Stimulated activated CD8-positive, alpha-beta memory T cell treated with anti-CD3 and anti-CD28 coated beads, Interleukin-7, amount 100 ng/mL, for 1 hour (primary cell): ENCODE results near the gene ESR1.
"Not testable (repeated sequence)": the region's sequence is repeated elsewhere in the genome, so short reads cannot be mapped to it uniquely, and the experiment has no call there.

Experiments used
- DNase-seq, 2 donors: peaks; one replicate each; pipeline ENCODE4 v3.0.0-alpha.2; 2020; ENCODE audit warnings: low read depth in 2 of 2

The ESR1 gene

DNA sequence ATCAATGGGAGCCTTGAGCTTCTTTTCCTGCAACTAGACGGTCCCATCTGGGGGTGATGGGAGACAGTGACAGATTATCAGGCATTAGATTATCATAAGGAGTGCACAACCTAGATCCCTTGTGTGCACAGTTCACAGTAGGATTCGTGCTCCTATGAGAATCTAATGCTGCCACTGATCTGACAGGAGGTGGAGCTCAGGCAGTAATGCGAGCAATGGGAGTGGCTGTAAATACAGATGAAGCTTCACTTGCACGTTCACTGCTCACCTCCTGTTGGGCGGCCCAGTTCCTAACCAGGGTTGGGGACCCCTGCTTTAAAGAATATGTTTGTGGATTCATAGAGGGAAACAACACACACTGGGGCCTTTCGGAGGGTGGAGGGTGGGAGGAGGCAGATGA is 180.7 kb downstream of the ESR1 start:
- DNase-seq = not testable (repeated sequence)

DNA sequence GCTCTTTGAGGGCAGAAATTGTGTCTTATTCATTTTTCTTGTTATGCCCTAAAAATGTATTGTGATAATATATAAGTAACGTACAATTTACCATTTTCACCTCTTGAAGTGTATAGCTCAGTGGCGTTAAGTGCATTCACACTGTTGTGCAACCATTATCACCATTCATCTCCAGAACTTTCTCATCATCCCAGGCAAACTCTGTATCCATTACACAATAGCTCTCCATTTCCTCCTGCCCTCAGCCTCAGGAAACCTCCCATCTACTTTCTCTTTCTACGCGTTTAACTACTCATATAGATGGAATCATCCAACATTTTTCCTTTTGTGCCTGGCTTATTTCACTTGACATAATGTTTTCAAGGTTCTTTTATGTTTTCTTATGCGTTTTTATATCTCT is 184.6 kb downstream of the ESR1 start:
- no peak for DNase-seq

DNA sequence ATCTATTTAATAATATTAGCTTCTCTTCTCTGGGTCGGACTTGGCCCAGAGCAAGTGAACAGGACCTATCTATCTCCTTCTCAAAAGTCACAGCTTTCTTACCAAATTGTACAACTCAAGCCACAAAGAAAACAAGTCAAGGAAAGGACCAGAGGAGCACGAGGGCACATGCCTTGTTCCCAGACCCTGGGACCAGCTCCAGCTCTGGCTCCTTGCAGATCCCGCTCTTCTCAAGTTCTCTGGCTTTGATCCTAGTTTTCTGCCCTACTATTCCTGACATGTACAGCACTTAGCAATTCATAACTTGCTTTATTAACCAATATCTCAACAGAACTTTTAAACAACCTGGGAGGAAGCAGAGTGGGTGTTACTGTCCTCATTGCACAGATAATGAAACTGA is 185.9 kb downstream of the ESR1 start:
- DNase-seq = no peak

DNA sequence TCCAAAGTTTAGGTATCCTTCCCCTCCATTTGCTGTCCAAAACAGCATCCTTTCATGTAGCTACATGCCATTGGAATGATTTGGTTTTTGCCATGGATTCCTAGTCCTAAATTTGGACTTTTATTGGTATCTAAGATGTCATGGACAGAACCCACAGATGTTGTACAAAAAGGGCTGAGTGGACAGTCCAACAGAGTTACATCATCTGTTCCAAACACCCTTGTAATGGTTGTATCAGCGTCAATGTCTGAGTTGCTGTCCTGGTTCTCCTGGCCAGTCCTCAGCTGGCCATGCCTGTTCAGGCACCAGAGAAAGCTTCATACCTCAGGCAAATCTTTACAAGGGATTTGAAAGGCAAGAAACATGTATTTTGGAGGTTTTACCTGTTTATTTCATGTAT is 191.3 kb downstream of the ESR1 start:
- DNase-seq = no peak

DNA sequence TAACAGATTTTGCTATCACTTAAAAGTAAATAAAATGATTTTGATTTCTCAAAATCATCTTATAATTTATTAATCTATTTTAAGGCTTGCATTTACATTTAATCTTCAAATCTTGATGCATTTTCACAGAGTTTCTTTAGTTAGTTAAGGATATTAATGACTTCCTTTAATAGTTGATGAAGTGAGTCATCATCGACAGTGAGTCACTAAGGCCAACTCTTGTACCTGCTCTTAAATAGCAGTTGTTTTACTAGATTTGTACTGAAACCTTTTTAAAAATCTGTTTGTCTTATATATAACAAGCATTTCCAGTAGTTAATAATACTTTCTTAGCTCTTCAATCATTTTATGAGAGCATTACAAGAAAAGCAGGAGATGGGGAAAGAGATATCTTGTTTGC is 191.7 kb downstream of the ESR1 start:
- DNase-seq = no peak

DNA sequence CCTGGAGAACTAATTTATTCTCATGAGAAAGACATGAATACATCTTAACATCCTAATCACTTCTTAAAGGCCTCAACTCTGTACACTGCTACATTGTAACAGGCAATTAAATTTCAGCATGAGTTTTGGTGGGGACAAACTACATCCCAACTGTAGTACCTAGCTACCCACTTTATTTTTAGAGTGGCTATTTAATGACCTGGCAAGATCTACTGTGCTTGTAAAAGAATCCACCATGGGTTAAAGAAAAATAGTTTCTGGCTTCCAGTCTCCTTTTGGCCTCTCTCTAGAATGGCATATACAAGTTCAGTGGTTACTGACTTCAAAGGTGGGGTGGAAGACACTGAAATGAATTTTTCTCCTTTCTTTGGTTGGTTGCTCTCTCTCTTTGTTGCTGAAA is 193.9 kb downstream of the ESR1 start:
- no peak for DNase-seq

DNA sequence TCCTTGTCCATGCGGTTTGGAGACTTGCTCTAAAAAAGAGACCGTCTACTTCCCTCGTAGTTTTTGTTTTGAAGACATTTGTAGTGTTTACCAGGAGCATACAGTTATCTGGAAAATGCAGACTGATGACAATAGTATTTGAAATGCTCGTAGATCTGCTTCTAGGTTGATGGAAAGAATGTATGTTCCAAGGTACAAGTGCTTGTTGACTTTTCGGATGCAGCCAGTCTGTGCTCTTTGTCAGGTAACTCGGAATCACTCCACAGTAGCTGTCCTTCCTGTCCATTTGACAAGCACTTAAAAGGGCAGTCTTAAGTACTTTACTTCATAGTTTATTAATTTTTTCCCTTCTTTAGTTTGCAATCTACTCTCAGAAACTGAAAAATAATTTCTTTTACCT is 194.8 kb downstream of the ESR1 start:
- no peak for DNase-seq

DNA sequence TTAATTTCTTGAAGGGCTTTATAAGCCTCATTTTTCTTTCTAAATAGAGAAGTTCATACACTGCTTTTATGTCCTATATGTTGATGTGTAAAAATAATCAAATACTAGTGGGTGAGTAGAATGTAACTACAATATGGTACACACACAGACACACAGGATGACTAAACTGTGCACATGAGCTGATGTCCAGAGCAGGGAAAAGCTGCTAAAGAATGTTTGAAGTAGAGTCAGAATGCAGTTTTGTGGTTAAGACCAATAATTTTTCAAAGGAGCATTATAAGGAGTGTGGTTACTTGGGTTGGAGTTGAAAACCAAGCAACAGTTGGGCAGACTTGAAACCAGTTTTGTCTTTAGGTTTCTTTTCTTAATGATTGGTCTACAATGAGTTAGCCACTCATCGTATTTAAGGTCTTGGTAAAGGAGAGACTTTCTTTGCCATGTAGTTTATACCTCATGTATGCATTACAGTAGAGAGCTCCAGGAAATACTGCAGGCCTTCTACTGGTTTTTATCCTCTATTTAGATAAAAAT is 196.6 kb downstream of the ESR1 start:
- DNase-seq = no peak

DNA sequence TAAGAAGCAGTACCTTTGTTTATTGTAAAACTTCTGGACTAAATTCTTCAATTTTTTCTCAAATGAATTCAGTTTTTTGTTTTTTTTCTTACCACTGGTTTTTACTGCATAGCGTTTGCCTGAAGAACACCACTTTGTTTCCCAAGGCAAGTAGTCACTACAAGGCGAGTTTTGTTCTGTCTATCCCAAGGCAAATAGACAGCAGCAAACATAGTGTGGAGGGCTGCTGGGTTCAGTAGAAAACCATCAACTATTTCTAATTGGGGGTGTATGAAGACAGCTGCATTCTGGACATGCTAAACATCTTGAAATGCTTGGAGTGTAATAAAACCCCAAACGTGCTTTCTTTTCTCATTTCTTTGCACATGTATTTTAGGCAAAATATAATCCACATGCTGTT is 197.4 kb downstream of the ESR1 start:
- DNase-seq = no peak

DNA sequence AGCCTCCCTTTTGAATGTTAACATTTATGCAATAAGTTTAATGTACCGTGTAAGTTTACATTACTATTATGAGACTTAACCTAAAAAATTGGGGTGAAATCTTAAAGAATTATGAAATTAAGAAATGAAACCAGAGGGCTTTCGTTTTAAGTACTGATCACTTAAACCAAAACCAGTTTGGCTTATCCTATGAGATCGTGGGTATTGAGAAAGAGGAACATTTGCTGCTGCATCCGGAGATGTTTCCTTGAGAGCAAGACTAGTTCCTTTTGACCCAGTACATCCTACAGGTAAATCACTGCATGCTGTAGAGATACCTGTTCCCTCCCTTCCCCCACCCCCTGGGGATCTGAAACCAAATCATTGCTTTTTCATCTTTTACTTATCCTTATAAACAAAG is 201.3 kb downstream of the ESR1 start:
- no peak for DNase-seq

DNA sequence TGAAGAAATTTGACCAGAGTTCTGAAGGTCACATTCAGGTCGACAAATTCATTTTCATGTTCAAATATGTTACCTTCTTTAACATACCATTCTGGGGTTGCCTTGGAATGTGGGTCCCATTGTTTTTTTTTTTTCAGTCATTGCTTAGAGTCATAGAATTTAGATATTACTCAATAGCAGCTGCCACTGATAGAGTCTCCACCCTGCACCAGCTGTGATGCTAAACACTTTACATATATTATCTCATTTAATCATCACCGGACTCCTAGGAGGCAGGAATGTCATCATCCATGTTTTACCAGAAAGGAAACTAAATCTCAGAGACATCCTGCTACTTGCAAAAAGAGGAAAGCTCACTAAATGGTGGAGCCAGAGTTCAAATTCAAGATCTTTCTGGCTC is 204.7 kb downstream of the ESR1 start:
- no peak for DNase-seq

DNA sequence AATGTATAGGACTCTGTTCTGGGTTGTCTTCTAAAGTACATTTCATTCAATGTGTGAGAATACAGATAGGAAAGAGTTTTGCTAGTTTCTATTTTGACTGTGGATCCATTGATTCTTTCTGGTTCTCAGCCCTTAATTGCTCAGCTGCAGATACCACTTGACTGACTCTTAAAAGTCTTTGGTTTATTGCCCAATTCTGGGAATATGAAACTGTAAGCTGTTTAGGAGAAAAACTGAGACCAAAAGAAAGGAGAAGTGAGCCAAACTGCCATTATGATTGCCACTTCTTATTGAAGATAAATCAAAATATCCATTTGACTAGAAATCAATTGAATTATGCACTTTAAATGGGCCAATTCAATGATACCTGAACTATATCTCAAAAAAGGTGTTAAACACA is 211.4 kb downstream of the ESR1 start:
- DNase-seq = no peak

DNA sequence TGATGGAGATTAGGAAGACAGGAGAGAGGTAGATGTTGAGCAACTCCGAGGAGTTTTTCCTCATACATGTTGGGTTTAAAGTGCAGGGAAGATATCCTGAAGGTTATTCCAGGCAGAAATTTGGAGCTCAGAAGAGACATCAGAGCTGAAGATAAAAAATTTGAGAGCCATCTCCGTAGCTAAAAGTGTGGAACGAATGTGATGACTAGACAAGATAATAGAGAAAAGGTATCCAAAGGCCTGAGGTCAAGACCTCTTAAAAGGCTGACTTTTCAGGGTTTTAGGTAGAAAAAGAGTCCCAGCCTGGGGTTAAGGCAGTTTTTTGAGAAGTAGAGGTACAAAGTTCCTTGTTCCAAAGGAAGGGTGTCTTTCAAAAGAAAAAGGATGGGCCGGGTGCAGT is 214.8 kb downstream of the ESR1 start:
- DNase-seq = no peak

DNA sequence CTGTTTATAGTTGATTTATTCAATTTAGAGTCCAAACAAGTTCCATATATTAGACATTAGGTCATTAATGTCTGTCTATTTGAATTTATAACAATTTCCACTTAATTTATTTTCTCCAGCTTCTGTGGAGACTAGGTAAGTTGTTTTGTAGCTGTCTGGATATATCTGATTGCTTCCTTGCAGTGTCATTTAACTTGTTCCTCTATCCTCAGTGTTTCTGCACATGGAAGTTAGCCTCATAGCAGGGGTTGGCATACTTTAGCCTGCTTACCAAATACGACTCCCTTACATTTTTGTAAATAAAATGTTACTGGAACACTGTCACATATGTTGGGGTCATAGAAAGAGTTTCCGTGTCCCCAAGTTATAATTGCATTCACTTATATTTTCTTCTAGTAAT is 216.1 kb downstream of the ESR1 start:
- no peak for DNase-seq

DNA sequence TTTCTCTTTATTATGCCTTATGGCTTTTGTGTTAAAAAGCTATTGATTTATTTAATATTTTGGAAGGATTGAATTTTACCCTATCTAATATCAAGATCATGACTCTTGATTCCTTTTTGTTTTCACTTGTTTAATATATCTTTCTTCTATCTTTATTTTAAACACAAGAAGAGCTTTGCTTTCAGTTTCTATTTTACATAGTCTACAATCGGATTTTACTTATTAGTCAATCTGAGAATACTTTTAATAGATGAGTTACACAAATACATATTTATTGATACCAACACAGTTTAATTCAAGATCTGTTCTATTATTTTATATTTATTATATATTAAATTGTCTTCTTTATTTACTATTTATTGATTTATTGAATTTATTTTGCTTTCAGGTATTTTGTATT is 218.8 kb downstream of the ESR1 start:
- no peak for DNase-seq

DNA sequence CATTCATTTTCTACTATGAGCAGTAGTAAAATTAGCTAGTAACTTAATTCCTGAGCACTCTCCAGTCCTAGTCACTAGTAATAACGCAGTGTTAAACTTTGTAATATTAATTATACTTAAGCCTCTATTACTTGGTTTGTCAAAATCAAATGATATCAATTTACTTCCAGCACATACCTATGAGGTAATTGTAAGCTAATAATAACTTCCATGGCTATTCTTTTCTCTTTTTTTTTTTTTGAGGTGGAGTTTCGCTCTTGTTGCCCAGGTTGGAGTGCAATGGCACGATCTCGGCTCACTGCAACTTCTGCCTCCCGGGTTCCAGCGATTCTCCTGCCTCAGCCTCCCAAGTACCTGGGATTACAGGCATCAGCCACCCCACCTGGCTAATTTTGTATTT is 219.3 kb downstream of the ESR1 start:
- DNase-seq = not testable (repeated sequence)

DNA sequence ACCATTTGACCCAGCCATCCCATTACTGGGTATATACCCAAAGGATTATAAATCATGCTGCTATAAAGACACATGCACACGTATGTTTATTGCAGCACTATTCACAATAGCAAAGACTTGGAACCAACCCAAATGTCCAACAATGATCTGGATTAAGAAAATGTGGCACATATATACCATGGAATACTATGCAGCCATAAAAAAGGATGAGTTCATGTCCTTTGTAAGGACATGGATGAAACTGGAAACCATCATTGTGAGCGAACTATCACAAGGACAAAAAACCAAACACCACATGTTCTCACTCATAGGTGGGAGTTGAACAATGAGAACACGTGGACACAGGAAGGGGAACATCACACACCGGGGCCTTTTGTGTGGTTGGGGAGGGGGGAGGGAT is 226.3 kb downstream of the ESR1 start:
- DNase-seq = not testable (repeated sequence)

DNA sequence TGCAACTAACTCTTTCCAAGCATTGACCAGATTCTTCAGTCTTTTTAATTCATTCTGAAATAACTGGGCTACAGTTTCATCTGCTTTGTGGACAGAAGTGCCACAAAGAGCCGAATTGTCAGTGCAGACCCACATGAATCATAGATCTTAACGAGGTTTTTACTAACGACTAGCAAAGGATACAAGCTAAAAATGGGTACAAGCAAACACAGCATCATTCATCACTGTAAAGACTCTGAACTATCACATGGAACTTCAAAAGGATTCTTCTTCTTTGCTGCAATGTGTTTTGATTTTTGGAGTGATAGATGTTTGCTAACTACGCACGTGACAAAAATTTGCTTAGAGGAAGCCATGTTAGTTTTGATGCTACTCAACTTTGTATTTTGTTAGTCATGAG is 227.1 kb downstream of the ESR1 start:
- DNase-seq = no peak

DNA sequence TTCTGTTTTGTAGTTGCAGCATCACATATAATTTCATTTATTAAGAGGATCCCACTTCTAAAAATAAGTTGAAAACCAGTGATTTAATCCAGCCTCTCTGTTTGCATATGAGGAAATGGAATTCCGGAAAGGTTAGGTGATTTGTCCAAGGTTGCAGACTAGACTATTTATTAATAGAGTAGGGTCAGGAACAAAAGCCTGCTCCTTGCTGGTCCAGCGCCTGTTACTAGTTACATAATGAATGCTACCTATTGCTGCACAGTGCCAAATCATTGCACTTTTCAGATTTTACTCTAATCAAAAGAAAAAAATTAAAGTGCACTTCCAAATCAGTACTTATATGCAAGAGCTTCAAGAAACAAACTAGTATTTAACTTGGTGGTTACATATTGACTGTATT is 238.6 kb downstream of the ESR1 start:
- DNase-seq = no peak

DNA sequence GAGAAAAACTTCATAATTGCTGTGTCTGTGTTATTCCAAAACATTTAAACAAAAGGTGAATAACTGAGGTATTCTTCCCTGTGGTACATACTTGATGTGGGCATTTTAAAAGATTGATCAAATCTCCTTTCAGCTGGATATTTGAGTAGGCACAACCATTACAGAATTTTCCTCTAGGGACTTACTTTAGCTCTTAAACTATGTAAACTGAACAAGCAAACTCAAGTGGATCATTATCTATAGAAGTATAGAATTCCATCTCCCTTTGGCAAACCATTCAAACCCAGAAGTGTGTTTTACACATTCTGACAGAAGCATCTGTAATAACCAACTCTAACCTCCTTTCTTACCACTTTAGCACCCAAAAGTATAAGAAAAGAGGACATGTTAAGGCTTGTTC is 241.4 kb downstream of the ESR1 start:
- DNase-seq = no peak

DNA sequence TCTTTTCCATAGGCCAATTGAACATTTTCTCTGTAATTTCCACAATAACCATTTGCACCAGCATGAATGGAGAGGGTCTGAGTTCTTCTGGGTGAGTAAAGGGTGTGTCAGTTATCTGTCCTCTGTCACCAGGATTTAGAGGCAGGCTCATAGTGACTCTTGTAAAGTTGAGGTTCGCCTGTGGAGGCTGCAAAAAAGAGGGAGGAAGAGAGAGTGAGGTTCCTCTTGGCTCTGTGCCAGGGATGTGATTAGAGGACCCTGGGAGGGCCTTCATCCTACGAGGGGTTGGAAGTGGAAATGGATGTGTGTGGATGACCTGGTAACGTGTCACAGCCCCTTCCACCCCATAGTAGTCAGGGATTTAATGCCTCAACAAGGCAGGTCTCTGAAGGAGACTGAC is 242.0 kb downstream of the ESR1 start:
- no peak for DNase-seq

DNA sequence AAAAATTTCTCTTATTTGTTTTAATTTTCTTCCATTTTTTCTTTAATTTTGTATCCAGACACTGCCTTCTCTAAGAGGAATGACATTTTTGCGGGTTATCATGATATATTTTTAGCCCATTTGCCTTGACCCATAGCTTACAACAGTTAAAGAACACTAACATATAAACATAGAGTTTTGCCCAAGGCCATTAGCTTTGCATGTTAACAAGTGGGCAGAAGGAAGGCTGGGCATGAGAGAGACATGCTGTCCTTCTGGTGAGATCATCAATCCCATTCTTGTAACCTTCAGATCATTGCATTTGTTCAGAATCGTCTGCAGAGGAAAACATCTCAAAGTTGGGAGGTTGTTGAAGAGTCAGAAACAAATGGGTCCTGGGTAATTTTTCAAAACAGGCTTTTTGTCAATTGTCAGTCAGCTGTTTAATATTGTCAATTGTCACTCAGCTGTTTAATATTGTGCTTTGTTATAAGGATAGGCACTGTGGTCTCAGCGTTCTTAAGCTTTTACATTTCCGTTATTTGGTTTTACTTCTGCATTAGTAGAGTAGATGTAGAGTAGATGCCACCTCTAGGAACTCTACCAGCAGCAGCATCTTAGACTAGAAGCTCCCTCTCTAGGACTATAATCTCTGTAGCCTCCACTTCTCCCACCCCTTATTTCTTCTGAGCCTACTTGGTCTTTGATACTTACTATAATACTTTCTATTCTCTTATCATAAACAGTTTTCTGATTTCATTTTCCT is 243.1 kb downstream of the ESR1 start:
- DNase-seq = no peak

DNA sequence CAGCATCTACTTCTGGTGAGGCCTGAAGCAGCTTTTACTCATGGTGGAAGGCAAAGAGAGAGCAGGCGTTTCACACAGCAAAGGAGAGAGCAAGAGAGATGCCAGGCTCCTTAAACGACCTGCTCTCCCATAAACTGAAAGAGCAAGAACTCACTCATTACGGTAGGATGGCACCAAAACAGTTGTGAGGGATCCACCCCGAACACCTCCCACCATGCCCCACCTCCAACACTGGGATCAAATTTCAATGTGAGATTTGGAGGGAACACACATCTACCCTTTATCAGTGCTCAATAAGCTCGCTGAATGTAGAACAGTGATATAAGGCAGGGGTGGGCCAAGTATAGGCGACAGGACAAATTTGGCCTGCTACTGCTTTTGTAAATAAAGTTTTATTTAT is 244.6 kb downstream of the ESR1 start:
- no peak for DNase-seq

DNA sequence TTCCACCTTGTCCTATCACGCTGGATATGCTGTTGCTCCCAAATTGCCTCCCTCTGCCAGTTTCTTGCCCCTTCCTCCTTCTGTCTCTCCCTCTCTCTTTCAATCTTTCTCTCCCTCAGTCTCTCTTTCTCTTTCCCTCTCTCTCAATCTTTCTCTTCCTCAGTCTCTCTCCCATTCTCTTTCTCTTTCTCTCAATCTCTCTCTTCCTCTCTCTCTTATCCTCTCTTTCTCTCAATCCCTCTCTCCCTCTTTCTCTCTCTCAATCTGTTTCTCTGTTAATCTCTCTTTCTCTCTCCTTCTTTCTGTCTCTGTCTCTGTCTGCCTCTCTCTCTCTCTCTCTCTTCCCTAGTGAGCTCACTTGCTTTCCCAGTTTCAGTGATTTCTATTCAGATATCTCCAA is 245.8 kb downstream of the ESR1 start:
- no peak for DNase-seq
